Measurements from ENCODE around the gene ACOT7. TPM values are rescaled to one million over a fixed set of nuclear protein-coding genes. Genes with fewer than 3 reads are reported as not detected.

ACOT7 gene
- total and polyA plus RNA-seq, 2 of the 13 experiments (the other 11 are each of a cell fraction or from before 2014, with no cell fraction given) = 33.0 to 55.8 TPM

DNA sequence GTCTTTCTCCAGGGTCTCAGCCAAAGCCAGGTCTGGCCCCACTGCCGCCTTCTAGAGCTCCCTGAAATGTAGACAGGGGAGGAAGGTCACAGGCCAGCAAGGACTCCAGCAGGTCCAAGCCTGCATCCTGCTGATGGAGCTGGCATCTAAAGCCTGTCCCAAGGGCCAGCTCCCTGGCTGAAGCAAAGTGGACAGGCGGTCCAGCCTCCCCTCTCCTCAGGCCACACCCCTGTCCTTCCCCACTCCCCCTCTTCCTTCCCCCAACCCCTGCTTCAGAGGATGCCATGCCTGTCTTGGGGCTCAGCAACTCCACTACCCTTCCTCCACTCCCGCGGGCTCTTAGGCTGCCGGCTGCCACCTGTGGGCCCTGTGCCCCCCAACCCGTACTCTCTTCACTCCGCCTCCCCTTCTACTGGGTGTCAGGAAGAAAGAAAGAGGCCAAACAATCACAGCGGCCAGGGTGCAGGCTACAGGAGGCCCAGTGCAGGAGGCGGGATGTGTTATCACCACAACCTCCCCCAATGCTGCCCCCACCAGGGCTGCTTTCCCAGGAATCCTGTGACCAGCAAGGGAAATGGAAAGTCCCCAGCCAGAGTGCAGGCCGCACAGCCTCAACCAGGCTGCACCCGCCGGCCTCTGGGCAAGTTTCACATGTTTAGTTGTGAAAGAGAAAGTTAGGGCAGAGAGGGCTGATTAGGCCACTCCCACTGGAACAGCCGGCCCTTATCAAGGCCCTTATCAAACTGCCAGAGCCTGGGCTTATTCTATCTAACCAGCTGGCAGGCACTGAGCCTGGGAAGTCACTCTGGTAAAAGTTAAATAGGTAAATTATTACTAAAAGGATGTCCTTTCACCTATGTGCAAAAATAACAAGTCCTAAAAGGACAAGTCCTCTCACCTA lies 34.1 kb downstream of the ACOT7 start (continued):
- TF ChIP-seq, protein P1, sequence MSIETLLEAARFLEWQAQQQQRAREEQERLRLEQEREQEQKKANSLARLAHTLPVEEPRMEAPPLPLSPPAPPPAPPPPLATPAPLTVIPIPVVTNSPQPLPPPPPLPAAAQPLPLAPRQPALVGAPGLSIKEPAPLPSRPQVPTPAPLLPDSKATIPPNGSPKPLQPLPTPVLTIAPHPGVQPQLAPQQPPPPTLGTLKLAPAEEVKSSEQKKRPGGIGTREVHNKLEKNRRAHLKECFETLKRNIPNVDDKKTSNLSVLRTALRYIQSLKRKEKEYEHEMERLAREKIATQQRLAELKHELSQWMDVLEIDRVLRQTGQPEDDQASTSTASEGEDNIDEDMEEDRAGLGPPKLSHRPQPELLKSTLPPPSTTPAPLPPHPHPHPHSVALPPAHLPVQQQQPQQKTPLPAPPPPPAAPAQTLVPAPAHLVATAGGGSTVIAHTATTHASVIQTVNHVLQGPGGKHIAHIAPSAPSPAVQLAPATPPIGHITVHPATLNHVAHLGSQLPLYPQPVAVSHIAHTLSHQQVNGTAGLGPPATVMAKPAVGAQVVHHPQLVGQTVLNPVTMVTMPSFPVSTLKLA (IDR thresholded peaks at IDR 0.05) = no peak
- TF ChIP-seq NR2F1 (CRISPR knock-in tag; IDR thresholded peaks at IDR 0.05) (no peak), SP140L (CRISPR knock-in tag; IDR thresholded peaks at IDR 0.05; ENCODE audit: borderline replicate concordance) (no peak), THYN1 (CRISPR knock-in tag; IDR thresholded peaks at IDR 0.05; ENCODE audit: borderline replicate concordance, low read depth) (no peak), ZNF557 (CRISPR knock-in tag; IDR thresholded peaks at IDR 0.05) (no peak), KAT8 (CRISPR knock-in tag; IDR thresholded peaks at IDR 0.05) (peak; percentile 68), MTA1 (CRISPR knock-in tag; IDR thresholded peaks at IDR 0.05; ENCODE audit: borderline replicate concordance) (no peak; the same call in 1 of the 2 replicates), FOXM1 (CRISPR knock-in tag; IDR thresholded peaks at IDR 0.05) (no peak), CBX1 (IDR thresholded peaks at IDR 0.05; ENCODE audit: low read depth) (no peak), CHD4 (IDR thresholded peaks at IDR 0.05; ENCODE audit: borderline replicate concordance, low read length) (no peak), ZNF558 (CRISPR knock-in tag; IDR thresholded peaks at IDR 0.05; ENCODE audit: borderline replicate concordance) (no peak), NPAS2 (CRISPR knock-in tag; IDR thresholded peaks at IDR 0.05; ENCODE audit: borderline replicate concordance) (no peak), ZNF589 (CRISPR knock-in tag; conservative IDR thresholded peaks at IDR 0.05) (no peak)
- TF ChIP-seq, protein P2, sequence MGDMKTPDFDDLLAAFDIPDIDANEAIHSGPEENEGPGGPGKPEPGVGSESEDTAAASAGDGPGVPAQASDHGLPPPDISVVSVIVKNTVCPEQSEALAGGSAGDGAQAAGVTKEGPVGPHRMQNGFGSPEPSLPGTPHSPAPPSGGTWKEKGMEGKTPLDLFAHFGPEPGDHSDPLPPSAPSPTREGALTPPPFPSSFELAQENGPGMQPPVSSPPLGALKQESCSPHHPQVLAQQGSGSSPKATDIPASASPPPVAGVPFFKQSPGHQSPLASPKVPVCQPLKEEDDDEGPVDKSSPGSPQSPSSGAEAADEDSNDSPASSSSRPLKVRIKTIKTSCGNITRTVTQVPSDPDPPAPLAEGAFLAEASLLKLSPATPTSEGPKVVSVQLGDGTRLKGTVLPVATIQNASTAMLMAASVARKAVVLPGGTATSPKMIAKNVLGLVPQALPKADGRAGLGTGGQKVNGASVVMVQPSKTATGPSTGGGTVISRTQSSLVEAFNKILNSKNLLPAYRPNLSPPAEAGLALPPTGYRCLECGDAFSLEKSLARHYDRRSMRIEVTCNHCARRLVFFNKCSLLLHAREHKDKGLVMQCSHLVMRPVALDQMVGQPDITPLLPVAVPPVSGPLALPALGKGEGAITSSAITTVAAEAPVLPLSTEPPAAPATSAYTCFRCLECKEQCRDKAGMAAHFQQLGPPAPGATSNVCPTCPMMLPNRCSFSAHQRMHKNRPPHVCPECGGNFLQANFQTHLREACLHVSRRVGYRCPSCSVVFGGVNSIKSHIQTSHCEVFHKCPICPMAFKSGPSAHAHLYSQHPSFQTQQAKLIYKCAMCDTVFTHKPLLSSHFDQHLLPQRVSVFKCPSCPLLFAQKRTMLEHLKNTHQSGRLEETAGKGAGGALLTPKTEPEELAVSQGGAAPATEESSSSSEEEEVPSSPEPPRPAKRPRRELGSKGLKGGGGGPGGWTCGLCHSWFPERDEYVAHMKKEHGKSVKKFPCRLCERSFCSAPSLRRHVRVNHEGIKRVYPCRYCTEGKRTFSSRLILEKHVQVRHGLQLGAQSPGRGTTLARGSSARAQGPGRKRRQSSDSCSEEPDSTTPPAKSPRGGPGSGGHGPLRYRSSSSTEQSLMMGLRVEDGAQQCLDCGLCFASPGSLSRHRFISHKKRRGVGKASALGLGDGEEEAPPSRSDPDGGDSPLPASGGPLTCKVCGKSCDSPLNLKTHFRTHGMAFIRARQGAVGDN (CRISPR knock-in tag; IDR thresholded peaks at IDR 0.05) = peak; percentile 93
- TF ChIP-seq, protein P3, sequence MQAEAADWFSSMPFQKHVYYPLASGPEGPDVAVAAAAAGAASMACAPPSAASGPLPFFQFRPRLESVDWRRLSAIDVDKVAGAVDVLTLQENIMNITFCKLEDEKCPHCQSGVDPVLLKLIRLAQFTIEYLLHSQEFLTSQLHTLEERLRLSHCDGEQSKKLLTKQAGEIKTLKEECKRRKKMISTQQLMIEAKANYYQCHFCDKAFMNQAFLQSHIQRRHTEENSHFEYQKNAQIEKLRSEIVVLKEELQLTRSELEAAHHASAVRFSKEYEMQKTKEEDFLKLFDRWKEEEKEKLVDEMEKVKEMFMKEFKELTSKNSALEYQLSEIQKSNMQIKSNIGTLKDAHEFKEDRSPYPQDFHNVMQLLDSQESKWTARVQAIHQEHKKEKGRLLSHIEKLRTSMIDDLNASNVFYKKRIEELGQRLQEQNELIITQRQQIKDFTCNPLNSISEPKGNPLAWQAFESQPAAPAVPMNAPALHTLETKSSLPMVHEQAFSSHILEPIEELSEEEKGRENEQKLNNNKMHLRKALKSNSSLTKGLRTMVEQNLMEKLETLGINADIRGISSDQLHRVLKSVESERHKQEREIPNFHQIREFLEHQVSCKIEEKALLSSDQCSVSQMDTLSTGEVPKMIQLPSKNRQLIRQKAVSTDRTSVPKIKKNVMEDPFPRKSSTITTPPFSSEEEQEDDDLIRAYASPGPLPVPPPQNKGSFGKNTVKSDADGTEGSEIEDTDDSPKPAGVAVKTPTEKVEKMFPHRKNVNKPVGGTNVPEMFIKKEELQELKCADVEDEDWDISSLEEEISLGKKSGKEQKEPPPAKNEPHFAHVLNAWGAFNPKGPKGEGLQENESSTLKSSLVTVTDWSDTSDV (CRISPR knock-in tag; IDR thresholded peaks at IDR 0.05) = no peak
- TF ChIP-seq, protein P4, sequence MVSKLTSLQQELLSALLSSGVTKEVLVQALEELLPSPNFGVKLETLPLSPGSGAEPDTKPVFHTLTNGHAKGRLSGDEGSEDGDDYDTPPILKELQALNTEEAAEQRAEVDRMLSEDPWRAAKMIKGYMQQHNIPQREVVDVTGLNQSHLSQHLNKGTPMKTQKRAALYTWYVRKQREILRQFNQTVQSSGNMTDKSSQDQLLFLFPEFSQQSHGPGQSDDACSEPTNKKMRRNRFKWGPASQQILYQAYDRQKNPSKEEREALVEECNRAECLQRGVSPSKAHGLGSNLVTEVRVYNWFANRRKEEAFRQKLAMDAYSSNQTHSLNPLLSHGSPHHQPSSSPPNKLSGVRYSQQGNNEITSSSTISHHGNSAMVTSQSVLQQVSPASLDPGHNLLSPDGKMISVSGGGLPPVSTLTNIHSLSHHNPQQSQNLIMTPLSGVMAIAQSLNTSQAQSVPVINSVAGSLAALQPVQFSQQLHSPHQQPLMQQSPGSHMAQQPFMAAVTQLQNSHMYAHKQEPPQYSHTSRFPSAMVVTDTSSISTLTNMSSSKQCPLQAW (CRISPR knock-in tag; IDR thresholded peaks at IDR 0.05) = no peak

Measured in HepG2 (cell line).